WTC11 (cell line): ENCODE results near the gene ATXN10. TPM values are rescaled to one million over a fixed set of nuclear protein-coding genes. Genes with fewer than 3 reads are reported as not detected.

Experiments
- AR ChIP-seq: fragments of 250-450 bp; sonication (Bioruptor Pico); IDR thresholded peaks from 2 replicates; pipeline ENCODE4 v1.9.0; 2021; ENCODE audit warnings: mild to moderate bottlenecking
- ARID4B ChIP-seq: sonication (generic); formaldehyde crosslinking; IDR thresholded peaks from 2 replicates; pipeline ENCODE4 v1.8.0; 2023; ENCODE audit warnings: missing genetic modification reagents, mild to moderate bottlenecking, borderline replicate concordance
- E2F4 ChIP-seq: sonication (generic); formaldehyde crosslinking; IDR thresholded peaks from 2 replicates; pipeline ENCODE4 v1.8.1; 2022; ENCODE audit warnings: low read depth, mild to moderate bottlenecking, moderate library complexity, missing genetic modification reagents, borderline replicate concordance
- GRHL2 ChIP-seq: fragments of 250-450 bp; sonication (Bioruptor Pico); IDR thresholded peaks from 2 replicates; pipeline ENCODE4 v1.8.0; 2022; ENCODE audit warnings: mild to moderate bottlenecking, moderate library complexity; ENCODE audit not compliant: insufficient replicate concordance, severe bottlenecking
- HMGA2 ChIP-seq: fragments of 250-450 bp; sonication (Bioruptor Pico); IDR thresholded peaks from 2 replicates; pipeline ENCODE4 v1.4.0; 2021; ENCODE audit warnings: mild to moderate bottlenecking, moderate library complexity
- MLX ChIP-seq: sonication (generic); formaldehyde crosslinking; IDR thresholded peaks from 2 replicates; pipeline ENCODE4 v1.8.1; 2023; ENCODE audit warnings: mild to moderate bottlenecking, missing genetic modification reagents, moderate library complexity
- NR2C2 ChIP-seq: sonication (generic); formaldehyde crosslinking; IDR thresholded peaks from 2 replicates; pipeline ENCODE4 v1.8.0; 2022; ENCODE audit warnings: mild to moderate bottlenecking, missing genetic modification reagents
- TCF7 ChIP-seq: sonication (generic); formaldehyde crosslinking; IDR thresholded peaks from 2 replicates; pipeline ENCODE4 v1.8.0; 2022; ENCODE audit warnings: mild to moderate bottlenecking, low read depth, missing genetic modification reagents, moderate library complexity
- TEAD4 ChIP-seq: sonication (generic); formaldehyde crosslinking; IDR thresholded peaks from 2 replicates; pipeline ENCODE4 v1.8.0; 2022; ENCODE audit warnings: mild to moderate bottlenecking, missing genetic modification reagents
- TP53 ChIP-seq: sonication (generic); formaldehyde crosslinking; IDR thresholded peaks from 2 replicates; pipeline ENCODE4 v1.8.1; 2023; ENCODE audit warnings: mild to moderate bottlenecking, missing genetic modification reagents
- ZNF219 ChIP-seq: sonication (generic); formaldehyde crosslinking; IDR thresholded peaks from 2 replicates; pipeline ENCODE4 v1.8.0; 2023; ENCODE audit warnings: missing genetic modification reagents, mild to moderate bottlenecking, borderline replicate concordance
- ZNF423 ChIP-seq: fragments of 250-450 bp; sonication (Bioruptor Pico); IDR thresholded peaks from 2 replicates; pipeline ENCODE4 v2.1.2; 2022; ENCODE audit warnings: mild to moderate bottlenecking, moderate library complexity
- ZNF671 ChIP-seq: fragments of 250-450 bp; sonication (Bioruptor Pico); IDR thresholded peaks from 2 replicates; pipeline ENCODE4 v1.8.0; 2021; ENCODE audit warnings: mild to moderate bottlenecking
- total RNA-seq: library from RNA; stranded (reverse); gene quantifications from 3 replicates; pipeline ENCODE4 v1.2.3, GENCODE V29; 2021
- TF ChIP-seq, protein P1 (sequence below): sonication (generic); formaldehyde crosslinking; IDR thresholded peaks from 2 replicates; pipeline ENCODE4 v1.8.0; 2022; ENCODE audit warnings: mild to moderate bottlenecking, missing genetic modification reagents
- TF ChIP-seq, protein P2 (sequence below): fragments of 200-600 bp; IDR thresholded peaks from 2 replicates; pipeline ENCODE4 v1.8.0; 2022; ENCODE audit warnings: antibody characterized with exemption
- TF ChIP-seq, protein P3 (sequence below): sonication (generic); formaldehyde crosslinking; IDR thresholded peaks from 2 replicates; pipeline ENCODE4 v1.8.0; 2023; ENCODE audit warnings: mild to moderate bottlenecking, missing genetic modification reagents
- TF ChIP-seq, protein P4 (sequence below): fragments of 250-450 bp; sonication (Bioruptor Pico); conservative IDR thresholded peaks from 2 replicates; pipeline ENCODE4 v1.9.0; 2021; ENCODE audit warnings: mild to moderate bottlenecking

ATXN10 gene
- total RNA-seq, 1 experiment from 2014 or later = 185 TPM

- TF ChIP-seq AR = no peak
- TF ChIP-seq ZNF219 (CRISPR knock-in tag) = no peak
- TF ChIP-seq, protein P1, sequence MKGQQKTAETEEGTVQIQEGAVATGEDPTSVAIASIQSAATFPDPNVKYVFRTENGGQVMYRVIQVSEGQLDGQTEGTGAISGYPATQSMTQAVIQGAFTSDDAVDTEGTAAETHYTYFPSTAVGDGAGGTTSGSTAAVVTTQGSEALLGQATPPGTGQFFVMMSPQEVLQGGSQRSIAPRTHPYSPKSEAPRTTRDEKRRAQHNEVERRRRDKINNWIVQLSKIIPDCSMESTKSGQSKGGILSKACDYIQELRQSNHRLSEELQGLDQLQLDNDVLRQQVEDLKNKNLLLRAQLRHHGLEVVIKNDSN (CRISPR knock-in tag) = no peak
- no peak for TF ChIP-seq TP53 (CRISPR knock-in tag)
- TF ChIP-seq TCF7 (CRISPR knock-in tag) = no peak
- TF ChIP-seq MLX (CRISPR knock-in tag) = no peak
- TF ChIP-seq, protein P2, sequence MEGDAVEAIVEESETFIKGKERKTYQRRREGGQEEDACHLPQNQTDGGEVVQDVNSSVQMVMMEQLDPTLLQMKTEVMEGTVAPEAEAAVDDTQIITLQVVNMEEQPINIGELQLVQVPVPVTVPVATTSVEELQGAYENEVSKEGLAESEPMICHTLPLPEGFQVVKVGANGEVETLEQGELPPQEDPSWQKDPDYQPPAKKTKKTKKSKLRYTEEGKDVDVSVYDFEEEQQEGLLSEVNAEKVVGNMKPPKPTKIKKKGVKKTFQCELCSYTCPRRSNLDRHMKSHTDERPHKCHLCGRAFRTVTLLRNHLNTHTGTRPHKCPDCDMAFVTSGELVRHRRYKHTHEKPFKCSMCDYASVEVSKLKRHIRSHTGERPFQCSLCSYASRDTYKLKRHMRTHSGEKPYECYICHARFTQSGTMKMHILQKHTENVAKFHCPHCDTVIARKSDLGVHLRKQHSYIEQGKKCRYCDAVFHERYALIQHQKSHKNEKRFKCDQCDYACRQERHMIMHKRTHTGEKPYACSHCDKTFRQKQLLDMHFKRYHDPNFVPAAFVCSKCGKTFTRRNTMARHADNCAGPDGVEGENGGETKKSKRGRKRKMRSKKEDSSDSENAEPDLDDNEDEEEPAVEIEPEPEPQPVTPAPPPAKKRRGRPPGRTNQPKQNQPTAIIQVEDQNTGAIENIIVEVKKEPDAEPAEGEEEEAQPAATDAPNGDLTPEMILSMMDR = no peak
- TF ChIP-seq, protein P3, sequence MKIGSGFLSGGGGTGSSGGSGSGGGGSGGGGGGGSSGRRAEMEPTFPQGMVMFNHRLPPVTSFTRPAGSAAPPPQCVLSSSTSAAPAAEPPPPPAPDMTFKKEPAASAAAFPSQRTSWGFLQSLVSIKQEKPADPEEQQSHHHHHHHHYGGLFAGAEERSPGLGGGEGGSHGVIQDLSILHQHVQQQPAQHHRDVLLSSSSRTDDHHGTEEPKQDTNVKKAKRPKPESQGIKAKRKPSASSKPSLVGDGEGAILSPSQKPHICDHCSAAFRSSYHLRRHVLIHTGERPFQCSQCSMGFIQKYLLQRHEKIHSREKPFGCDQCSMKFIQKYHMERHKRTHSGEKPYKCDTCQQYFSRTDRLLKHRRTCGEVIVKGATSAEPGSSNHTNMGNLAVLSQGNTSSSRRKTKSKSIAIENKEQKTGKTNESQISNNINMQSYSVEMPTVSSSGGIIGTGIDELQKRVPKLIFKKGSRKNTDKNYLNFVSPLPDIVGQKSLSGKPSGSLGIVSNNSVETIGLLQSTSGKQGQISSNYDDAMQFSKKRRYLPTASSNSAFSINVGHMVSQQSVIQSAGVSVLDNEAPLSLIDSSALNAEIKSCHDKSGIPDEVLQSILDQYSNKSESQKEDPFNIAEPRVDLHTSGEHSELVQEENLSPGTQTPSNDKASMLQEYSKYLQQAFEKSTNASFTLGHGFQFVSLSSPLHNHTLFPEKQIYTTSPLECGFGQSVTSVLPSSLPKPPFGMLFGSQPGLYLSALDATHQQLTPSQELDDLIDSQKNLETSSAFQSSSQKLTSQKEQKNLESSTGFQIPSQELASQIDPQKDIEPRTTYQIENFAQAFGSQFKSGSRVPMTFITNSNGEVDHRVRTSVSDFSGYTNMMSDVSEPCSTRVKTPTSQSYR = no peak
- no peak for TF ChIP-seq GRHL2 (CRISPR knock-in tag)
- no peak for TF ChIP-seq HMGA2
- TF ChIP-seq TEAD4 (CRISPR knock-in tag) = no peak
- TF ChIP-seq E2F4 = no peak
- no peak for TF ChIP-seq ZNF423 (CRISPR knock-in tag)
- no peak for TF ChIP-seq NR2C2
- no peak for TF ChIP-seq ZNF671 (CRISPR knock-in tag)
- no peak for TF ChIP-seq ARID4B (CRISPR knock-in tag)
- TF ChIP-seq, protein P4, sequence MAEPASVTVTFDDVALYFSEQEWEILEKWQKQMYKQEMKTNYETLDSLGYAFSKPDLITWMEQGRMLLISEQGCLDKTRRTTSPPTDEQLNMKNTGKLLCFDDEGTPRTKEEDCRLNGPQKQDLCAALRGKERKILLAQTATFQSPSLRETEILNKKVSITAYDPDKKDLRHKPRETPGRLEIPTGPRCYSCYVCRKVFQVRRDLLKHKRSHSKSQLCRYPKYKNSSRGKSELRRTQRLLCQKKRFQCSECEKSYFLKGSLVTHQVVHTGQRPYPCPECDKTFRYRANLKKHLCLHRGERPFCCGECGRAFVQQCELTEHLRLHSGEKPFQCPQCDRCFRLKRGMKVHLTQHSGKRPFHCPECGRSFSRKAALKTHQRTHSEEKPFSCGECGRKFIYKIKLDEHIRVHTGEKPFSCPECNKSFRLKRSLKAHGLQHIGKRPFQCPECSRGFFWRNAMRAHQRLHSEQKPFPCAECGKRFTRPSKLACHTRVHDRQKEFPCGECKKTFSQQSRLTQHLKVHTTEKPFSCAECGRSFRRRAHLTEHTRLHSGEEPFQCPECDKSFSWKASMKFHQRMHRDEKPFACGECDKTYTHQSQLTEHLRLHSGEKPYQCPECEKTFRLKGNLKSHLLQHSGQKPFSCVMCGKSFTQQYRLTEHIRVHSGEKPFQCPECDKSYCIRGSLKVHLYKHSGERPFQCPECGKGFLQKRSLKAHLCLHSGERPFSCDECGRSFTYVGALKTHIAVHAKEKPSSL (CRISPR knock-in tag) = no peak
These were observed 17.6 kb downstream of the ATXN10 start (continued) for GRCh38 chr22:45689211-45689610.
